Small intestine (tissue), 7 donors: Measurements from ENCODE around the gene KRT13. TPM values are rescaled to one million over a fixed set of nuclear protein-coding genes. Genes with fewer than 3 reads are reported as not detected.

Experiments
- DNase-seq, 2 donors: peaks; one replicate each; pipeline versions ENCODE4 v3.0.0 to v3.0.0-alpha.2; 2013
- FAIRE-seq: peaks from 2 replicates; lab custom pipeline; 2012; peaks lifted over from hg19 to GRCh38; lab: Jason Lieb, UNC
- H3K27ac ChIP-seq, 3 donors: one replicate each; pipeline ENCODE4 v1.5.1; 2013; ENCODE audit warnings: low read length in 2 of 3, mild to moderate bottlenecking in 2 of 3, control low read depth in 1 of 3, inconsistent platforms in 1 of 3, low read depth in 1 of 3, moderate library complexity in 1 of 3
- H3K27me3 ChIP-seq, 3 donors: one replicate each; pipeline ENCODE4 v1.6.1; 2013; ENCODE audit warnings: low read length in 3 of 3, inconsistent platforms in 1 of 3; ENCODE audit not compliant: control insufficient read depth in 3 of 3, insufficient read depth in 3 of 3
- H3K36me3 ChIP-seq, 3 donors: one replicate each; pipeline ENCODE4 v1.6.1; 2013; ENCODE audit warnings: low read length in 3 of 3, inconsistent platforms in 1 of 3, low read depth in 1 of 3, mild to moderate bottlenecking in 1 of 3, moderate library complexity in 1 of 3; ENCODE audit not compliant: control insufficient read depth in 3 of 3, insufficient read depth in 2 of 3
- H3K4me1 ChIP-seq, 3 donors: one replicate each; pipeline ENCODE4 v1.6.1; 2013; ENCODE audit warnings: low read length in 2 of 3, inconsistent platforms in 1 of 3, low read depth in 1 of 3, mild to moderate bottlenecking in 1 of 3, moderate library complexity in 1 of 3; ENCODE audit not compliant: control insufficient read depth in 3 of 3, insufficient read depth in 2 of 3
- H3K4me3 ChIP-seq, 3 donors: one replicate each; pipeline ENCODE4 v1.5.1; 2013; ENCODE audit warnings: low read length in 3 of 3, control low read depth in 1 of 3, inconsistent platforms in 1 of 3, low read depth in 1 of 3, mild to moderate bottlenecking in 1 of 3, moderate library complexity in 1 of 3
- H3K9me3 ChIP-seq, 2 donors: one replicate each; pipeline ENCODE4 v1.6.1; 2013; ENCODE audit warnings: low read depth in 1 of 2, low read length in 1 of 2; ENCODE audit not compliant: control insufficient read depth in 2 of 2, insufficient read depth in 1 of 2
- WGBS, 3 donors: extraction: QIAGEN DNeasy Blood & Tissue Kit; methylation state at CpG; one replicate each; pipeline ENCODE4 v1.1.7; 2013; 5-methylcytosine and 5-hydroxymethylcytosine counted together
- polyA plus RNA-seq, 4 donors: library from polyadenylated mRNA; stranded (reverse) in 3 of 4; unstranded in 1 of 4; fragments of 200-250 nt in 3 of 4; fragments of 120-200 nt in 1 of 4; gene quantifications; one replicate each; pipeline versions ENCODE4 v1.2.1 to v1.2.3, GENCODE V29; 2013
- donor health status: healthy with polysubstance abuse.
- donor health status: control.
- donor health status: control.
- donor health status: Bipolar disorder and iron deficiency.
- donor health status: healthy.

KRT13 gene
- polyA plus RNA-seq, 4 donors = 0.37 to 37.6 (median 18.2) TPM

- 48 to 77% (median 66%) methylated on average over 10 of the region's 10 CpGs for WGBS, 3 donors
- peaks cover 2 to 34% (median 2%) of the 10 kb centered on the region in 3 donors for H3K4me1 ChIP-seq
- peak overlapping the region in 1 of 3 donors; percentile 12 for H3K27ac ChIP-seq
- peak in 1 of 2 donors; percentile 48 for DNase-seq
- no peaks in the 10 kb centered on the region for H3K9me3 ChIP-seq
- FAIRE-seq = no peak
- H3K27me3 ChIP-seq = peaks cover 0 to 46% (median 0%) of the 10 kb centered on the region in 3 donors
- no peak overlapping the region for H3K4me3 ChIP-seq
- no peaks in the 10 kb centered on the region for H3K36me3 ChIP-seq
These were observed 35.7 kb upstream of the KRT13 start for GRCh38 chr17:41540921-41541625.

GRCh38 chr17:41539979-41540701 lies 34.7 kb upstream of the KRT13 start:
- no peak overlapping the region for H3K27ac ChIP-seq
- no peak for DNase-seq
- peaks cover 0 to 52% (median 0%) of the 10 kb centered on the region in 3 donors for H3K27me3 ChIP-seq

GRCh38 chr17:41539071-41539492 lies 33.7 kb upstream of the KRT13 start:
- DNase-seq = no peak
- no peaks in the 10 kb centered on the region for H3K9me3 ChIP-seq
- peaks cover 0 to 30% (median 2%) of the 10 kb centered on the region in 3 donors for H3K4me1 ChIP-seq
- FAIRE-seq = no peak
- H3K27me3 ChIP-seq = peaks cover 0 to 52% (median 0%) of the 10 kb centered on the region in 3 donors
- no peak overlapping the region for H3K27ac ChIP-seq
- H3K36me3 ChIP-seq = no peaks in the 10 kb centered on the region
- 74 to 86% (median 77%) methylated on average over 5 of the region's 5 CpGs for WGBS, 3 donors
- no peak overlapping the region for H3K4me3 ChIP-seq

More at GRCh38 chr17:41539979-41540701, 34.7 kb upstream of the KRT13 start:
- no peaks in the 10 kb centered on the region for H3K9me3 ChIP-seq
- 46 to 58% (median 49%) methylated on average over 7 of the region's 7 CpGs for WGBS, 3 donors
- FAIRE-seq = no peak
- H3K4me1 ChIP-seq = peaks cover 2 to 40% (median 2%) of the 10 kb centered on the region in 3 donors
- no peak overlapping the region for H3K4me3 ChIP-seq
- no peaks in the 10 kb centered on the region for H3K36me3 ChIP-seq

- peaks cover 0 to 52% (median 0%) of the 10 kb centered on the region in 3 donors for H3K27me3 ChIP-seq
- no peak for FAIRE-seq
- H3K36me3 ChIP-seq = no peaks in the 10 kb centered on the region
- peaks cover 0 to 30% (median 2%) of the 10 kb centered on the region in 3 donors for H3K4me1 ChIP-seq
- no peaks in the 10 kb centered on the region for H3K9me3 ChIP-seq
- DNase-seq = no peak
- 72 to 93% (median 76%) methylated on average over 4 to 5 of the region's 5 CpGs for WGBS, 3 donors
- no peak overlapping the region for H3K27ac ChIP-seq
- H3K4me3 ChIP-seq = no peak overlapping the region
These were observed 33.2 kb upstream of the KRT13 start for GRCh38 chr17:41538565-41538991.

- DNase-seq = no peak
- Histone ChIP-seq H3K4me1 (peaks cover 0 to 27% (median 2%) of the 10 kb centered on the region in 3 donors), H3K36me3 (no peaks in the 10 kb centered on the region), H3K4me3 (no peak overlapping the region), H3K9me3 (no peaks in the 10 kb centered on the region), H3K27me3 (peaks cover 0 to 52% (median 0%) of the 10 kb centered on the region in 3 donors), H3K27ac (no peak overlapping the region)
- WGBS, 3 donors = 85 to 93% (median 87%) methylated on average over 9 of the region's 9 CpGs
- FAIRE-seq = no peak
These were observed 32.6 kb upstream of the KRT13 start for GRCh38 chr17:41537990-41538389.

GRCh38 chr17:41537614-41537954 lies 32.2 kb upstream of the KRT13 start:
- DNase-seq (no peak), FAIRE-seq (no peak)
- peaks cover 0 to 52% (median 0%) of the 10 kb centered on the region in 3 donors for H3K27me3 ChIP-seq
- 83 to 86% (median 86%) methylated on average over 7 of the region's 7 CpGs for WGBS, 3 donors
- H3K4me3 ChIP-seq = no peak overlapping the region
- H3K27ac ChIP-seq = no peak overlapping the region
- no peaks in the 10 kb centered on the region for H3K9me3 ChIP-seq
- no peaks in the 10 kb centered on the region for H3K36me3 ChIP-seq
- H3K4me1 ChIP-seq = peaks cover 0 to 24% (median 2%) of the 10 kb centered on the region in 3 donors

- H3K4me3 ChIP-seq = no peak overlapping the region
- peaks cover 0 to 52% (median 0%) of the 10 kb centered on the region in 3 donors for H3K27me3 ChIP-seq
- FAIRE-seq (no peak), DNase-seq (no peak)
- 78 to 87% (median 79%) methylated on average over 7 of the region's 7 CpGs for WGBS, 3 donors
- no peaks in the 10 kb centered on the region for H3K36me3 ChIP-seq
- no peak overlapping the region for H3K27ac ChIP-seq
- peaks cover 0 to 23% (median 2%) of the 10 kb centered on the region in 3 donors for H3K4me1 ChIP-seq
- H3K9me3 ChIP-seq = no peaks in the 10 kb centered on the region
These were observed 31.6 kb upstream of the KRT13 start for GRCh38 chr17:41536741-41537613.
